HG03175 (cell line): ENCODE measurements around the gene FLNB.
"Not testable (repeated sequence)": the region's sequence is repeated elsewhere in the genome, so short reads cannot be mapped to it uniquely, and the experiment has no call there.

Source experiments
- ATAC-seq: cut with Tn5 transposase; IDR thresholded peaks from one replicate; pipeline ENCODE4 v1.9.1; 2021; ENCODE audit warnings: mild to moderate bottlenecking, moderate library complexity; ENCODE audit not compliant: unreplicated experiment

The FLNB gene

DNA sequence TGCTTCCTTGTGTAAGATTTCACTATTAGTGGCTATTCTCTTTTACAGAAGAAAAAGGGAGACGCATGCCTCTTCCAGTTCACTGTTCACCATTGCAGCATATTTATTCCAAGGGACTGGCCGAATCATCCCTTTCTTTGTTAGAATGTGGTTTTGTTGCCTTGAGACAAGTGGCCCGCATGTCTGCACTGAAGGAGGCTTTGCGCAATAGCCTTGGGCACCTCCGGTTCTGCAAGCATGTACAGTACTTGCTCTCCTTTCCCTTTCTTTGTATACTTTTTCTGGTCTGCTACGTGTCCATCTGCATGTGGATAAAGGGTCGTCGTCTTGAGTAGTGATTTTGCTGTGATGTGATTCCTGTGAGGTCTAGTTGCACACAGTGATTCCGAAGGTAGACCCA, 43.0 kb downstream of the FLNB start:
- no peak for ATAC-seq

DNA sequence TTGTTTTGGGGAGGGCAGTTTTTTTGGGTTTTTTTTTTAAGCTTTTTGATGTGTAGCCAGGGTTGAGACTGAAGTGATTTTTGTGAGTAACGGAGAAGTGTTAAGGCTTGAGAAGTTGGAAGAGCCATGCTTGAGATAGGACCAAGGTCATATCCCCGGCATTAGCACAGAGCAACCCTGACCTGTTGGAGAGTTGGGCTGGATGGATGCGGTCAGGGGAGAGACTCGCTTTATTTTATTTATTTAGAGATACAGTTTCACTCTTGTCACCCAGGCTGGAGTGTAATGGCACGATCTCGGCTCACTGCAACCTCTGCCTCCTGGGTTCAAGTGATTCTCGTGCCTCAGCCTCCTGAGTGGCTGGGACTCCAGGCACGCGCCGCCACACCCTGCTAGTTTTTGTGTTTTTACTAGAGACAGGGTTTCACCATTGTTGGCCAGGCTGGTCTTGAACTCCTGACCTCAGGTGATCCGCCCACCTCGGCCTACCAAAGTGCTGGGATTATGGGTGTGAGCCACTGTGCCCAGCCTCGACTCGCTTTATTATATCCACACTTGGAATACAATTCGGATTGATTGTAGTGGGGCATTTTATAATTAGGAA, 43.5 kb downstream of the FLNB start:
- not testable (repeated sequence) for ATAC-seq

DNA sequence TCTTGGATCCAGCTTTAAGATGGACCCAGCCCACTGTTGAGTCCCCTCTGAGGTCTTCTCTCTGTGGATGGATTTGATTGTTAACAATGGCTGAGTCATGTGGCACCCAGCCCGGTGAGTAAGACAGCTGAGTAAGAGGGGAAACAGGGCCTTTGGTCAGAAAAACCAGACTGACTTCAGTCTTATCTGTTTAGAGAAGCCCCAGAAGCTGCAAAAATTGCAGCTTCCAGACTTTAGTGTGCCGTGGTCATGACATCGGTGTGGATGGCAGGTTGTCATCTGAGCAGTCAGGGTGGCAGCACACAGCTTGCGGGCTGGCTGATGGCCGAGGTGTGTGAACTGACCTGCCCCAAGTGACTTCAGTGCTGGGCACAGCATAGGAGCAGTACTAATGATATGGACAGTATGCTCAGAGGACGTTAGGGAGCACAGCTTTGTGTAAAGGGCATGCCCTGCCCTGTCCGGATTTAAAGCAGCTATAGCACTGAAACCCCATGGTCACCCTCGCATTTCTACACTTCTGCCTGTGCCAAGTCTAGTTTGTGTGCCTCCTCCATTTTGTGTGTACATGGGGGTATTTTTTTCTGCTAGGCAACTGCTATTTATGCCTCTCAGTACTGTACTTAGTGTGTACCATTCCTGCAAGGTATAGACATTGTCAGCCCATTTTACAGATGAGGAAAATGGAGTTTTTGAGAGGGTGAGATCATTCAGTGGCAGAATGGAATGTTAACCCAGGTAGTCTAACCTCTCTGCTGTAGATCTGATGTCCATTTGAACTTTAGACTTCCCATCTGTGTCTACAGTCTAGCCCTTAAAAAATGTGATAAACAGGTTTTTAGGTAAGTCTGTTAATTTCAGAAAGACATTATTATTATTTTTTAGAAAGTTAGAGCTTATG, 44.4 kb downstream of the FLNB start:
- no peak for ATAC-seq

DNA sequence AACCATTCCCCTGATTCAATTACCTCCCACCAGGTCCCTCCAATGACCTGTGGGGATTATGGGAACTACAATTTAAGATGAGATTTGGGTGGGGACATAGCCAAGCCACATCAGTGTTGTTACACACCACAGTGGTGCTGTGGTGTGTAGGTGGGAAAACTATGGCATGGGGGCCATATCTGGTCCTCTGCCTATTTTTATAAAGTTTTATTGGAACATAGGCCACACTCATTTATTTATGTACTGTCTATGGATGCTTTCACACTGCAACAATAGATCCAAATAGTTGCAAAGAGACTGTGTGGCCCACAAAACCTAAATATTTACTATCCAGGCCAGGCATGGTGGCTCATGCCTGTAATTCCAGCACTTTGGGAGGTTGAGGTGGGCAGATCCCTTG, 46.4 kb downstream of the FLNB start:
- ATAC-seq = no peak

DNA sequence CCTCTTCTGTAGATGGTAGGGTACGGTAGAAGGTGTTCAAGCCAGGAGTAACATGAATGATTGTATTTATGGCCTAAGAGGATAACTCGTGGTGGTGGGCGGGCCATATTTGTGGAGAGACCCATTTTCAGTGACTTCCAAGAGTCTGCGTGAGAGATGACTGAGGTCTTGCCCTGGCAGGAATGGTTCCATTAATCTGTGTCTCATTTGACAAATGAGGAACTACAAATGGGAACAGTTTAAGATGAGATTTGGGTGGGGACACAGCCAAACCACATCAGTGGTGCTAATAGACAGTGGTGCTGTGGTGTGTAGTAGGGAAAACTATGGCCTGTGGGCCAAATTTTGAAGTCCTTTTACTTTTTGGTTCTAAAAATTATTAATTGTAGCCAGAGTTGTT, 47.1 kb downstream of the FLNB start:
- no peak for ATAC-seq

GRCh38 chr3:58055891-58056290, 47.7 kb downstream of the FLNB start:
- not testable (repeated sequence) for ATAC-seq

DNA sequence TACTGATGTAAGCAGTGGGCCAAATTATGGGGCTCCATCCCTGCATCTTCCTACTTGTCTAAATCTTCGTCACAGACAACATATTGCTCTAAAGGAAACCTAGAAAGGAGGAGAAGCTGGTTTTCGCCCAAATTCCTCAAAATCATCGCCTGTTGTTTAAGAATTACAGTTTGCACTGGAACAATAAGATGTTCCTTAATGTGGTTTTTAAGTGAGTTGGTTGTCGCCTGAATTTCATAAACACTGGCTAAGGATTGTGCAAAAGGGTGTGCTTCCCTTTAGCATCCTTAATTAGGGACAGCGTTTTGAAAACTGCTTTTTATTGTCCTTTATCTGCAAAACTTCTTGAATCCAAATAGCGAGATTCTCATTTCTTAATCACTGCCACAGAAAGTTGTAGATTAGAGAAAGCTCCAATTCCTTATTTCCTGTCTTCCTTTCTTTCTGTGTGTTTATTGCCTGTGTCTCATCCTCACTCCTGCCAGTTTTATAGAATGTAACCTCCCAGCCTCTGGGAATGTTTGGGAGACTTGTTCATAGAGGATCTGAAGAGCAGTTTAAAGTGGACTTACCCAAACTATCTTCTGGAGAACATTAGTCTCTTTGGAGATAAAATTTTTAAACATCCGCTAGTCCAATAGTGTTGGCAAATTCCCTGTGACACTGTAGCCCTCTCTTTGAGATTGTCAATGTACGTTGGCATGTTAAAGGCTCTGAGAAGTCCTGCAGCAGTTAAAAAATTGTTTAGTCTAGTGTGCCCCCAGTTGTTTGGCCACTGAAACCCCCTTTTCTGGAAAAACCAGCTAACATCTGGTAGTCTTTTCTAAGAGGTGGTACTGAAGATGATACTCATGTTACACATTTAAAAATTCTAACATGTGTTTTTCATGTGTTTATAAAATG, 50.4 kb downstream of the FLNB start:
- no peak for ATAC-seq

DNA sequence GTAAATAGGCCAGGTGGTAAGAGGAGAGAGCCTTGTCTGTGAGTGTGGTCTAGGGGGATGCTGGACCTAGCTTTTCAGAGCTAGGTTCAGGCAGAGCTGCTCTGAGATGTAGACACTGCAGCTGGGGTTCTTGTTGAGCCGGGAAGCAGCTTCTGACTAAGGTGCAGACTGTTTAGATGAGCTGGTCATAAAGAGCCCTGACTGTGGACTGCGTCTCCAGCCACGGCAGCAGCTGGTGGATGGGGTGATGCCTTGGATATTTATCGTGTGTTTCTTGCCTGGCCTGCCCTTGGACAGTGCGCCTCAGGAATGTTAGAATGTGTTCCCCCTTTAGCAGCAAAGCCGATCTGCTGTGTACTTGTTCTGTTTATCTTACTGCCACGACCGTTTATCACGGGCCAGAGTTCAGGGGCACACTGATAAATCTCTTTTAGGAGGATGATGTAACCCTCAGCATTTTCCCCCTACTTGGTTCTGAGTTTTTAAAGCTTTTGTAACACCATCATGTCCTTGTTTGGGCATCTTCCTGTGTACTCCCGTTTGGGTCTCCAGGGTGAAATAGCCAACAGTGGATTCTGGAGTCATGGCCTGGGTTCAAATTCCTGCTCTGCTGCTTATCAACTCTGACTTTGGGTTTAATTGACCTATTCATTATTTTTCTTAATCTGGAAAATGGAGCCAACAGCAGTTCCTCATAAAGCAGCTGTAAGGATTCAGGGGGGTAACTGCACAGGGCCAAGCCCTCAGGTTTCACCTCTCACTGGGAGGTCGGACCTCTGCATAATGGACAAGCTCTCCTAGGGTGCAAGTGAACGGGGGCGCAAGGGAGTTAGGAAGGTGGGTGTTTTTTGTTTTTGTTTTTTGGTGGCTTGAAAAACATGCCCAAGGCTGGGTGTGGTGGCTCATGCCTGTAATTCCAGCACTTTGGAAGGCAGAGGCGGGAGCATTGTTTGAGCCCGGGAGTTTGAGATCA, 51.4 kb downstream of the FLNB start:
- ATAC-seq = no peak

GRCh38 chr3:58062472-58062871, 54.2 kb downstream of the FLNB start:
- ATAC-seq = no peak

DNA sequence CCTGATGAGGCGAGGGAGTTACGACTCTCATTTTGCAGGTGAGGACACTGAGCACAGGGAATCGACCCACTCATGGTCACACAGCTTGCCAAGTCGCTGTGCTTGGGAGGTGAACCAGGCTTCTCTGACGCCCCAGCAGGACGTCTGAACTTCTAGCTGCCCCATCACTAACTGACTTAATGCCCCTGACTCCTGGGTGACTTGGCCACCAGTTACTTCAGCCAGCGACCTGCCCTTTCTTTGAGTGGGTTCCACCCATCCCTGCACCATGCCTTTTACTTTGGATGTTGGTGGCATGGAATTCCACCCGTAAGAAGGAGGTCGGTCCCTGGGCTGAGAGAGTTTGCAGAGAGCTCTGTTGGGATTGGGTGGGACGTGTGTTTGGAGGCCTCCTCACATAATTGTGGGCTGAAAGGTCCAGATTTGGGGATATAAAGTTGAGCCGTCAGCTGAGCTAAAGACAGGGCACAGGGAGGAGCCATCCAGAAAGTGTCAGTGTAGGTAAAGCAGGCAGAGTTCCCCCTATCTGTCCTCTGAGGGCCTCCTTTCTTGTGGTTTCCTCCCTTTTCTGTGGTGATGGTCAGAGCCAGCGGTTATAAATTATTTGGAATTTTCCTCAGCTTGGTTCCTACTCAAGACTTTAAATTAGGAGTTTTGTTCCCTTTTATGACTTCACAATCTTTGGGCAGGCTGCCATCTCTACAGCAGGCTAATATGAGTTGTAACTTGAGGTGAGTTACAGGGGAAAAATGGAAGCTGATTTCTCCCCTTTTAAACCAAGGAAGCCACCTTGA, 55.0 kb downstream of the FLNB start:
- no peak for ATAC-seq

DNA sequence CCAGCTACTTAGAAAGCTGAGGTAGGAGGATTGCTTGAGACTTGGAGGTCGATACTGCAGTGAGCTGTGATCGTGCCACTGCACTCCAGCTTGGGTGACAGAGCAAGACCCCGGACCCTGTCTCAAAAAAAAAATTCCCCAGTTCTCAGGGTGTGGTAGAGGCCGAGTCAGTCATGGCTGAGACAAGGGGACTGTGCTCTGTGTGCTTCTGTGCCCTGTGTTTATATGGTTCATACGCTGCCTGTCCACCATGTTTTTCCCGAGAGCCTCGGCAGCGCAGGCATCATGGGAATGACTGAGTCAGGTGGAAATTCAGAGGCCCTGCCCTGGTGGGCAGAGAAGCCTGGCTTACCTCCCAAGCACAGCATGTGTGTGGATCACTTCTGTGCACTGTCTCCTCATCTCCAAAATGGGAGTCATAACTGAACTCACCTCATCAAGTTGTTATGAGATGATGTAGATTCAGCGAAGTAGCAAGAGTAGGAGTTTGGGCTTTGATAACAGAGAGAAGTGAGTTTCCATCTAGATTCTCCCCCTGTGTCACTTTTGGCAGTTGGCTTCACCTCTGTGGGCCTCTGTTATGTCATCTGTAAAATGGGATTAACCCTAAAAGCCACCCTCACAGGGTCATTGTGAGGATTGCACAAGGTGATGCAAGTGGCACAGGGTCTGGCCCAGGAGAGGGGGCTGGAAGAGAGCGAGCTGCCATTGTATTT, 56.9 kb downstream of the FLNB start:
- no peak for ATAC-seq

DNA sequence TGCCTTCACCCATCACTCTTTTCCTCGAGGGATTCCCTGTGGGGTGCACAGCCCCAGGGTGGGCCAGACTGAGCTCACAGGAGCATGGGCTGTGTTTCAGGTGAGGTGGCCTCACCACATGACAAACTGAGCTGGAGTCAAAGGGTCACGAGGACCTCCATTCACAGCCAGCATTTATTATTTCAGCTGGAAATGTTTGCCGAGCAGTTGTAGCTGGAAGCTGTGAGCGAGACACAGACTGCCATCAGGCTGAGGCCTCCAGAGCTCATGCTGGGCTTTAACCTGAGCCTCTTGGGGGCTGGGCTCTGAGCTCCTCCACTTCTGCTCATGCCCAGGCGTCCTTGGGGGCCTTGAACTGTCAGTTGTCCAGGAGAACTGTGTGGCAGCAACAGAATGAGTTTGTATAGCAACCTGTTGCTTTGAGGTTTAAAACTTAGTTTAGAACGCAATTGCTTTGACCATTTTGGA, 57.5 kb downstream of the FLNB start:
- no peak for ATAC-seq

DNA sequence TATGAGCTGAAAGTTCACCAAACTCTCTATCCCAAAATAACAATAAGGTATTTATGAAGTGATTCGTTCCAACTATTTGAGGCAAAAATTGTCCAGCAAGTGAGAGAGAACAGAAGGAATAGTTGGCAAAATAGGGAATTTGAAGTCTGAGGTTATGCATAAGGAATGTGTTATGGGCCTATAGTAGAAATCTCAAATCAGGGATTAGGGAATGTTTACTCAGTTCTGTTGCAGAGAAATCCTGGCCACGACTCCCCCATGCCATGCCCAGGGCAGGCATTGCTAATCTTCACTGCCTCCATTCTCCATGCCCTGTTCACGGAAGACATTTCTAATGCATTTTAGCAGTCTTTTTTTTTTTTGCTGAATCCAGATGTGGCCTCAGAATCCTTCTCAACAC, 58.6 kb downstream of the FLNB start:
- ATAC-seq = no peak

GRCh38 chr3:58068122-58068809, 60.0 kb downstream of the FLNB start:
- ATAC-seq = no peak

GRCh38 chr3:58071480-58071971, 63.3 kb downstream of the FLNB start:
- no peak for ATAC-seq

- no peak for ATAC-seq
Measured at GRCh38 chr3:58072052-58072762, 64.0 kb downstream of the FLNB start.

- ATAC-seq = no peak
Measured at GRCh38 chr3:58072763-58073130, 64.5 kb downstream of the FLNB start.
